ENCODE results near the gene TJAP1. TPM values are rescaled to one million over a fixed set of nuclear protein-coding genes. Genes with fewer than 3 reads are reported as not detected.

The TJAP1 gene
- total and polyA plus RNA-seq, 12 donors: 13.0 to 29.7 (median 19.6) TPM

GRCh38 chr6:43471399-43471798 lies 6.0 kb upstream of the TJAP1 start:
- H3K4me1 ChIP-seq: peaks cover 0 to 37% (median 5%) of the 10 kb centered on the region in 9 donors
- no peak for TF ChIP-seq CTCF (IDR thresholded peaks at IDR 0.05)
- intact Hi-C loops (cut with DNase I): no loop called here
- no peak overlapping the region for H3K4me3 ChIP-seq
- ATAC-seq: no peak
- WGBS, 2 donors: 76 to 87% methylated on average over 1 of the region's 1 CpG
- H3K27ac ChIP-seq: no peak overlapping the region
- H3K9me3 ChIP-seq: no peaks in the 10 kb centered on the region
- no peak for DNase-seq
- H3K27me3 ChIP-seq: peaks cover 0 to 3% (median 0%) of the 10 kb centered on the region in 7 donors
- no peaks in the 10 kb centered on the region for H3K36me3 ChIP-seq

DNA sequence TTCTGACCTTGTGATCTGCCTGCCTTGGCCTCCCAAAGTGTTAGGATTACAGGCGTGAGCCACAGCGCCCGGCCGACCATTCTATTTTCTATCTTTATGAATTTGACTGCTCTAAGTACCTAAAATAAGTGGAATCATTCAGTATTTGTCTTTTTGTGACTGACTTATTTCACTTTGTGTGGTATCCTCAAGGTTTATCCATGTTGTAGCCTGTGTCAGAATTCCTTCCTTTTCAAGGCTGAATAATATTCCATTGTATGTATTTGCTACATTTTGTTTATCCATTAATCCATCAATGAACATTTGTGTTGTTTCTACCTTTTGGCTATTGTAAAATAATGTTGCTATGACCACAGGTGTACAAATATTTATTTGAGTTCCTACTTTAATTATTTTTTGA lies 4.9 kb upstream of the TJAP1 start:
- no peak for TF ChIP-seq CTCF (IDR thresholded peaks at IDR 0.05)
- no peaks in the 10 kb centered on the region for H3K36me3 ChIP-seq
- H3K4me3 ChIP-seq: no peak overlapping the region
- no peak for DNase-seq
- 96 to 97% methylated on average over 4 of the region's 4 CpGs for WGBS, 2 donors
- no peak overlapping the region for H3K27ac ChIP-seq
- peaks cover 0 to 34% (median 10%) of the 10 kb centered on the region in 9 donors for H3K4me1 ChIP-seq
- H3K27me3 ChIP-seq: peaks cover 0 to 3% (median 0%) of the 10 kb centered on the region in 7 donors
- intact Hi-C loops (cut with DNase I): no loop called here
- no peaks in the 10 kb centered on the region for H3K9me3 ChIP-seq
- ATAC-seq: no peak

- WGBS, 2 donors: 86 to 90% methylated on average over 6 of the region's 6 CpGs
- TF ChIP-seq CTCF (IDR thresholded peaks at IDR 0.05): no peak
- Histone ChIP-seq H3K4me3 (no peak overlapping the region), H3K27ac (no peak overlapping the region), H3K9me3 (no peaks in the 10 kb centered on the region), H3K4me1 (peaks cover 7 to 35% (median 30%) of the 10 kb centered on the region in 9 donors), H3K36me3 (peaks cover 0 to 4% (median 0%) of the 10 kb centered on the region in 9 donors), H3K27me3 (no peaks in the 10 kb centered on the region)
- DNase-seq: no peak
- no peak for ATAC-seq
- intact Hi-C loops (cut with DNase I): no loop called here
Measured at GRCh38 chr6:43475516-43475915, 1.9 kb upstream of the TJAP1 start.

DNA sequence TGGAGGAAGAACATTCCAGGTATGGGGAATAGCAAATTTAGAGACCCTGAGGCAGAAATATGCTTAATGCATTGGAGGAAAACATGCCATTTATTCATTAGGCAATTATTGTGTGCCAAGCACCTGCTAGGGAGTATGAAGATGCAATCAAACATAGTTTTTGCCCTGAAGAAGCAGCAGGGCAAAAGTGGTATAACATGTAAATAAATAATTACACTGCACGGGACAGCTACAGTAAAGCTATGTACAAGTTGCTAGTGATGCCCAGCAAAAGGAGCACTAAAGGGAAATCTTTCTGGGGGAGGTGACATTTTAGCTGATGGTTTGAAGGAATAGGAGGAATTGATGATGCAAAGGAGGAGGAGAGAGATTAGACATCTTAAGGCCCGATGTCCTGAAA lies 624 bp upstream of the TJAP1 start:
- Histone ChIP-seq H3K9me3 (no peaks in the 10 kb centered on the region), H3K27ac (peak overlapping the region in 8 of 10 donors; percentile 32 to 94 (median 85)), H3K4me1 (peaks cover 7 to 46% (median 33%) of the 10 kb centered on the region in 9 donors), H3K4me3 (peak overlapping the region in 8 of 10 donors; percentile 61 to 87 (median 76)), H3K36me3 (peaks cover 0 to 10% (median 0%) of the 10 kb centered on the region in 9 donors), H3K27me3 (no peaks in the 10 kb centered on the region)
- DNase-seq: no peak
- intact Hi-C loops (cut with DNase I): no loop called here
- 42 to 57% methylated on average over 2 of the region's 2 CpGs for WGBS, 2 donors
- ATAC-seq: no peak
- TF ChIP-seq CTCF (IDR thresholded peaks at IDR 0.05): no peak

Data from heart right ventricle (tissue), 16 donors.